Thyroid gland (tissue), 4 donors: ENCODE data around the gene LRP10.
"Not testable (repeated sequence)": the region's sequence is repeated elsewhere in the genome, so short reads cannot be mapped to it uniquely, and the experiment has no call there.

Experiments used
- CTCF ChIP-seq, 6 experiments: fragments of 200-600 bp in 3 of 6; fragments of 450-650 bp in 3 of 6; sonication (generic) in 3 of 6; IDR thresholded peaks; one replicate each; pipeline ENCODE4 v1.5.1; 2016 to 2019; ENCODE audit warnings: antibody characterized with exemption in 6 of 6, mild to moderate bottlenecking in 2 of 6, inconsistent platforms in 1 of 6, moderate library complexity in 1 of 6
- POLR2A ChIP-seq, 2 donors: fragments of 450-650 bp; IDR thresholded peaks; one replicate each; pipeline ENCODE4 v1.6.1; 2017; ENCODE audit warnings: antibody characterized with exemption in 2 of 2, mild to moderate bottlenecking in 2 of 2, moderate library complexity in 1 of 2

GRCh38 chr14:22860377-22860776, 11.2 kb upstream of the LRP10 start:
- not testable (repeated sequence) for TF ChIP-seq CTCF, POLR2A (IDR thresholded peaks at IDR 0.05)
